AG04450 (cell line): Measurements from ENCODE around the gene GAB3. TPM values are rescaled to one million over a fixed set of nuclear protein-coding genes. Genes with fewer than 3 reads are reported as not detected.
"Not testable (repeated sequence)": the region's sequence is repeated elsewhere in the genome, so short reads cannot be mapped to it uniquely, and the experiment has no call there.

Experiments
- CTCF ChIA-PET: fragments of 300-600, 350-600 bp; formaldehyde crosslinking; extraction: SDS; loops from one replicate; lab custom pipeline; 2022; ENCODE audit warnings: antibody characterized with exemption, inconsistent platforms; lab: Charles Lee
- POLR2A ChIA-PET: fragments of 350-600 bp; formaldehyde crosslinking; extraction: SDS; loops from one replicate; lab custom pipeline; 2021; ENCODE audit warnings: antibody characterized with exemption, inconsistent platforms; lab: Yijun Ruan, JAX
- DNase-seq: peaks from one replicate; pipeline ENCODE4 v3.0.0-alpha.2; 2011; ENCODE audit warnings: low read depth, low spot score
- H3K27ac ChIP-seq: one replicate; pipeline ENCODE4 v1.5.1; 2012; ENCODE audit warnings: low read depth, low read length, control low read depth
- H3K27me3 ChIP-seq: one replicate; pipeline ENCODE4 v1.6.0; 2012; ENCODE audit warnings: low read length; ENCODE audit not compliant: control insufficient read depth, insufficient read depth
- H3K4me3 ChIP-seq: 2 replicates; pipeline ENCODE4 v1.5.1; 2011; ENCODE audit warnings: mild to moderate bottlenecking, low read depth, low read length, control low read depth
- H3K9me3 ChIP-seq: 2 replicates; pipeline ENCODE4 v1.5.1; 2012; ENCODE audit warnings: low read length; ENCODE audit not compliant: control insufficient read depth, insufficient read depth
- CTCF ChIP-seq: IDR thresholded peaks from 2 replicates; pipeline ENCODE4 v1.5.1; 2011; ENCODE audit warnings: low read depth, low read length, control low read depth, inconsistent platforms
- polyA plus RNA-seq: library from polyadenylated mRNA; depleted of rRNA; stranded (reverse); fragments of >200 nt; gene quantifications from 2 replicates; pipeline ENCODE4 v1.2.3, GENCODE V29; 2011

The GAB3 gene
- polyA plus RNA-seq, 1 experiment, result 2.5 TPM

GRCh38 chrX:154650221-154650510 lies 100.7 kb downstream of the GAB3 start:
- H3K27ac ChIP-seq, result no peak overlapping the region
- H3K27me3 ChIP-seq, result no peaks in the 10 kb centered on the region
- no peak for TF ChIP-seq CTCF
- POLR2A ChIA-PET, result no interaction called here
- no peaks in the 10 kb centered on the region; the same call in 1 of the 2 replicates for H3K9me3 ChIP-seq
- H3K4me3 ChIP-seq, result no peak overlapping the region
- no peak for DNase-seq
- CTCF ChIA-PET, result no interaction called here

- CTCF ChIA-PET, result no interaction called here
- Histone ChIP-seq H3K27ac (no peak overlapping the region), H3K4me3 (no peak overlapping the region), H3K27me3 (no peaks in the 10 kb centered on the region), H3K9me3 (no peaks in the 10 kb centered on the region; the same call in 1 of the 2 replicates)
- POLR2A ChIA-PET, result no interaction called here
- DNase-seq, result no peak
- no peak for TF ChIP-seq CTCF
Measured at GRCh38 chrX:154649503-154650220, 101.2 kb downstream of the GAB3 start.

GRCh38 chrX:154648931-154649330 lies 101.9 kb downstream of the GAB3 start:
- POLR2A ChIA-PET, result no interaction called here
- TF ChIP-seq CTCF, result no peak
- no peak overlapping the region for H3K4me3 ChIP-seq
- H3K27ac ChIP-seq, result no peak overlapping the region
- H3K9me3 ChIP-seq, result no peaks in the 10 kb centered on the region; the same call in 1 of the 2 replicates
- no peaks in the 10 kb centered on the region for H3K27me3 ChIP-seq
- CTCF ChIA-PET, result no interaction called here
- no peak for DNase-seq

GRCh38 chrX:154645745-154646378 lies 105.0 kb downstream of the GAB3 start:
- H3K27me3 ChIP-seq, CTCF ChIA-PET, DNase-seq, POLR2A ChIA-PET, H3K4me3 ChIP-seq, H3K27ac ChIP-seq, H3K9me3 ChIP-seq: not testable (repeated sequence)

- H3K4me3 ChIP-seq, H3K27ac ChIP-seq, CTCF ChIA-PET, H3K27me3 ChIP-seq, DNase-seq, POLR2A ChIA-PET, H3K9me3 ChIP-seq: not testable (repeated sequence)
Measured at GRCh38 chrX:154643708-154644107, 107.2 kb downstream of the GAB3 start.

- POLR2A ChIA-PET, H3K9me3 ChIP-seq, H3K4me3 ChIP-seq, CTCF ChIA-PET, DNase-seq, H3K27ac ChIP-seq, H3K27me3 ChIP-seq: not testable (repeated sequence)
Measured at GRCh38 chrX:154641740-154642139, 109.1 kb downstream of the GAB3 start.

GRCh38 chrX:154633661-154634060 lies 117.2 kb downstream of the GAB3 start:
- H3K4me3 ChIP-seq, CTCF ChIA-PET, H3K9me3 ChIP-seq, H3K27ac ChIP-seq, DNase-seq, H3K27me3 ChIP-seq, POLR2A ChIA-PET: not testable (repeated sequence)

GRCh38 chrX:154630949-154631348 lies 119.9 kb downstream of the GAB3 start:
- CTCF ChIA-PET, H3K9me3 ChIP-seq, H3K27me3 ChIP-seq, H3K4me3 ChIP-seq, DNase-seq, H3K27ac ChIP-seq, POLR2A ChIA-PET: not testable (repeated sequence)

- H3K27me3 ChIP-seq, H3K4me3 ChIP-seq, DNase-seq, H3K9me3 ChIP-seq, POLR2A ChIA-PET, H3K27ac ChIP-seq, CTCF ChIA-PET: not testable (repeated sequence)
Measured at GRCh38 chrX:154628960-154629359, 121.9 kb downstream of the GAB3 start.
